ENCODE results near the gene TRMT1. TPM values are rescaled to one million over a fixed set of nuclear protein-coding genes. Genes with fewer than 3 reads are reported as not detected.

TRMT1 gene
- total and polyA plus RNA-seq, 2 of the 8 experiments (the other 6 are each of a cell fraction or from before 2014, with no cell fraction given), result 77.4 to 99.3 TPM

DNA sequence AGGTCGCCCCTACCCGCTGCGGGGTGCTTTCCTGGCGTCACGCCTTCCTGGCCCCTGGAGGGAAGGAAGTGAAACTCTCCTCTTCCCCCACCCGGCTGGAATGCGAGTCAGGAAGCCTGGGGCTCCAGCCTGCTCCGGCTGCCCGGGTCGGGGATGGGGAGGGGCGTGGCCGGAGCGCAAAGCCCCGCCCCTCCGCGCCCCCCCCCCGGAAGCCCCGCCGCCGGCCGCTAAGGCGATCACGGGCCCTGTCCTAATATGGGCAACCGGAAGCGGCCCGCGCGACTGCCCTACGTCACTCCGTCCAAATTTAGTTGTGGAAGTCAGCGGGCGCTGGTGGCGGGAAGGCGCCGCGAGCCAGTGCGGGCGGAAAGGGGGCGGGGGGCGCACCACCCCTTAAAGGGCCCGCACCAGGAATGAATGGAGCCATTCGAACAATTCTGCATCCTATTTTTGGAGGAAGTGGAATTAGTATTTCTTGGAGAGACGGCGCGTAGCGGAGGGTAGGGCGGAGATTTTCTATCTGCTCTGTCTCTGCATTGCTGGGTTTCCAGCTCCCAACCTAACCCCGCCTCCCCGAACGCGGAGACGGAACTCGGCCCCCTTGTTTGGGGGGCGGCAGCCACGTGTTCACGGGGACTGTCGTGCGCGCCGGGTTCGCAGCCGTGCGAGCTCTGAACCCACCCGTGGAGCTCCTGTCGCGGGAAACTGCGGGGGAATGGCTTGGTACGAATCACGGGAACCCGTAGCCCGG, 35.2 kb upstream of the TRMT1 start (continued):
- TF ChIP-seq, protein P1, sequence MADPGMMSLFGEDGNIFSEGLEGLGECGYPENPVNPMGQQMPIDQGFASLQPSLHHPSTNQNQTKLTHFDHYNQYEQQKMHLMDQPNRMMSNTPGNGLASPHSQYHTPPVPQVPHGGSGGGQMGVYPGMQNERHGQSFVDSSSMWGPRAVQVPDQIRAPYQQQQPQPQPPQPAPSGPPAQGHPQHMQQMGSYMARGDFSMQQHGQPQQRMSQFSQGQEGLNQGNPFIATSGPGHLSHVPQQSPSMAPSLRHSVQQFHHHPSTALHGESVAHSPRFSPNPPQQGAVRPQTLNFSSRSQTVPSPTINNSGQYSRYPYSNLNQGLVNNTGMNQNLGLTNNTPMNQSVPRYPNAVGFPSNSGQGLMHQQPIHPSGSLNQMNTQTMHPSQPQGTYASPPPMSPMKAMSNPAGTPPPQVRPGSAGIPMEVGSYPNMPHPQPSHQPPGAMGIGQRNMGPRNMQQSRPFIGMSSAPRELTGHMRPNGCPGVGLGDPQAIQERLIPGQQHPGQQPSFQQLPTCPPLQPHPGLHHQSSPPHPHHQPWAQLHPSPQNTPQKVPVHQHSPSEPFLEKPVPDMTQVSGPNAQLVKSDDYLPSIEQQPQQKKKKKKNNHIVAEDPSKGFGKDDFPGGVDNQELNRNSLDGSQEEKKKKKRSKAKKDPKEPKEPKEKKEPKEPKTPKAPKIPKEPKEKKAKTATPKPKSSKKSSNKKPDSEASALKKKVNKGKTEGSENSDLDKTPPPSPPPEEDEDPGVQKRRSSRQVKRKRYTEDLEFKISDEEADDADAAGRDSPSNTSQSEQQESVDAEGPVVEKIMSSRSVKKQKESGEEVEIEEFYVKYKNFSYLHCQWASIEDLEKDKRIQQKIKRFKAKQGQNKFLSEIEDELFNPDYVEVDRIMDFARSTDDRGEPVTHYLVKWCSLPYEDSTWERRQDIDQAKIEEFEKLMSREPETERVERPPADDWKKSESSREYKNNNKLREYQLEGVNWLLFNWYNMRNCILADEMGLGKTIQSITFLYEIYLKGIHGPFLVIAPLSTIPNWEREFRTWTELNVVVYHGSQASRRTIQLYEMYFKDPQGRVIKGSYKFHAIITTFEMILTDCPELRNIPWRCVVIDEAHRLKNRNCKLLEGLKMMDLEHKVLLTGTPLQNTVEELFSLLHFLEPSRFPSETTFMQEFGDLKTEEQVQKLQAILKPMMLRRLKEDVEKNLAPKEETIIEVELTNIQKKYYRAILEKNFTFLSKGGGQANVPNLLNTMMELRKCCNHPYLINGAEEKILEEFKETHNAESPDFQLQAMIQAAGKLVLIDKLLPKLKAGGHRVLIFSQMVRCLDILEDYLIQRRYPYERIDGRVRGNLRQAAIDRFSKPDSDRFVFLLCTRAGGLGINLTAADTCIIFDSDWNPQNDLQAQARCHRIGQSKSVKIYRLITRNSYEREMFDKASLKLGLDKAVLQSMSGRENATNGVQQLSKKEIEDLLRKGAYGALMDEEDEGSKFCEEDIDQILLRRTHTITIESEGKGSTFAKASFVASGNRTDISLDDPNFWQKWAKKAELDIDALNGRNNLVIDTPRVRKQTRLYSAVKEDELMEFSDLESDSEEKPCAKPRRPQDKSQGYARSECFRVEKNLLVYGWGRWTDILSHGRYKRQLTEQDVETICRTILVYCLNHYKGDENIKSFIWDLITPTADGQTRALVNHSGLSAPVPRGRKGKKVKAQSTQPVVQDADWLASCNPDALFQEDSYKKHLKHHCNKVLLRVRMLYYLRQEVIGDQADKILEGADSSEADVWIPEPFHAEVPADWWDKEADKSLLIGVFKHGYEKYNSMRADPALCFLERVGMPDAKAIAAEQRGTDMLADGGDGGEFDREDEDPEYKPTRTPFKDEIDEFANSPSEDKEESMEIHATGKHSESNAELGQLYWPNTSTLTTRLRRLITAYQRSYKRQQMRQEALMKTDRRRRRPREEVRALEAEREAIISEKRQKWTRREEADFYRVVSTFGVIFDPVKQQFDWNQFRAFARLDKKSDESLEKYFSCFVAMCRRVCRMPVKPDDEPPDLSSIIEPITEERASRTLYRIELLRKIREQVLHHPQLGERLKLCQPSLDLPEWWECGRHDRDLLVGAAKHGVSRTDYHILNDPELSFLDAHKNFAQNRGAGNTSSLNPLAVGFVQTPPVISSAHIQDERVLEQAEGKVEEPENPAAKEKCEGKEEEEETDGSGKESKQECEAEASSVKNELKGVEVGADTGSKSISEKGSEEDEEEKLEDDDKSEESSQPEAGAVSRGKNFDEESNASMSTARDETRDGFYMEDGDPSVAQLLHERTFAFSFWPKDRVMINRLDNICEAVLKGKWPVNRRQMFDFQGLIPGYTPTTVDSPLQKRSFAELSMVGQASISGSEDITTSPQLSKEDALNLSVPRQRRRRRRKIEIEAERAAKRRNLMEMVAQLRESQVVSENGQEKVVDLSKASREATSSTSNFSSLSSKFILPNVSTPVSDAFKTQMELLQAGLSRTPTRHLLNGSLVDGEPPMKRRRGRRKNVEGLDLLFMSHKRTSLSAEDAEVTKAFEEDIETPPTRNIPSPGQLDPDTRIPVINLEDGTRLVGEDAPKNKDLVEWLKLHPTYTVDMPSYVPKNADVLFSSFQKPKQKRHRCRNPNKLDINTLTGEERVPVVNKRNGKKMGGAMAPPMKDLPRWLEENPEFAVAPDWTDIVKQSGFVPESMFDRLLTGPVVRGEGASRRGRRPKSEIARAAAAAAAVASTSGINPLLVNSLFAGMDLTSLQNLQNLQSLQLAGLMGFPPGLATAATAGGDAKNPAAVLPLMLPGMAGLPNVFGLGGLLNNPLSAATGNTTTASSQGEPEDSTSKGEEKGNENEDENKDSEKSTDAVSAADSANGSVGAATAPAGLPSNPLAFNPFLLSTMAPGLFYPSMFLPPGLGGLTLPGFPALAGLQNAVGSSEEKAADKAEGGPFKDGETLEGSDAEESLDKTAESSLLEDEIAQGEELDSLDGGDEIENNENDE (IDR thresholded peaks at IDR 0.05; ENCODE audit: insufficient replicate concordance, low read length), result no peak
- no peak for TF ChIP-seq JUND (IDR thresholded peaks at IDR 0.05; ENCODE audit: low read length)
- TF ChIP-seq YY1 (IDR thresholded peaks at IDR 0.05; ENCODE audit: low read depth, low read length), result no peak
- peak; percentile 84 for TF ChIP-seq TBP (IDR thresholded peaks at IDR 0.05; ENCODE audit: low read depth, low read length)
- no peak for TF ChIP-seq SAP30 (IDR thresholded peaks at IDR 0.05; ENCODE audit: insufficient read depth, insufficient replicate concordance, low read length)
- no peak for TF ChIP-seq ASH2L (IDR thresholded peaks at IDR 0.05; ENCODE audit: low read length)
- no peak for TF ChIP-seq BCL11A (IDR thresholded peaks at IDR 0.05; ENCODE audit: low read depth in 2 of 2, low read length in 2 of 2)
- TF ChIP-seq RFX5 (IDR thresholded peaks at IDR 0.05; ENCODE audit: borderline replicate concordance, low read depth, low read length), result no peak
- TF ChIP-seq GABPA (IDR thresholded peaks at IDR 0.05; ENCODE audit: borderline replicate concordance, insufficient read depth, low read length), result no peak
- TF ChIP-seq CEBPB (IDR thresholded peaks at IDR 0.05; ENCODE audit: low read depth, low read length), result no peak

All from H1 (cell line).